Neural crest cell (in vitro differentiated cells): Measurements from ENCODE around the gene SPATS2. TPM values are rescaled to one million over a fixed set of nuclear protein-coding genes. Genes with fewer than 3 reads are reported as not detected.
"Not testable (repeated sequence)": the region's sequence is repeated elsewhere in the genome, so short reads cannot be mapped to it uniquely, and the experiment has no call there.

Experiments used
- DNase-seq: peaks from one replicate; pipeline ENCODE4 v3.0.0; 2021; ENCODE audit warnings: low read depth, mixed read lengths, low spot score
- H3K27ac Mint-ChIP-seq: one replicate; pipeline ENCODE4 v1.8.0; 2021; ENCODE audit warnings: mild to moderate bottlenecking, mixed read lengths; ENCODE audit not compliant: unreplicated experiment
- H3K27me3 Mint-ChIP-seq: 2 replicates; pipeline ENCODE4 v1.8.0; 2021; ENCODE audit warnings: low read depth, mild to moderate bottlenecking, mixed read lengths
- H3K36me3 Mint-ChIP-seq: 2 replicates; pipeline ENCODE4 v1.8.0; 2021; ENCODE audit warnings: low read depth, mild to moderate bottlenecking, mixed read lengths
- H3K4me1 Mint-ChIP-seq: 2 replicates; pipeline ENCODE4 v1.8.0; 2021; ENCODE audit warnings: mixed read lengths
- H3K4me3 Mint-ChIP-seq: one replicate; pipeline ENCODE4 v1.8.0; 2021; ENCODE audit warnings: mild to moderate bottlenecking, mixed read lengths
- H3K9me3 Mint-ChIP-seq: 2 replicates; pipeline ENCODE4 v1.8.0; 2021; ENCODE audit warnings: mixed read lengths
- CTCF ChIP-seq: fragments of 200-600 bp; sonication (generic); conservative IDR thresholded peaks from 2 replicates; pipeline ENCODE4 v1.5.0; 2021; ENCODE audit warnings: antibody characterized with exemption, mild to moderate bottlenecking
- total RNA-seq: library from RNA; stranded (reverse); gene quantifications from 2 replicates; pipeline ENCODE4 v1.2.1, GENCODE V29; 2021

SPATS2 gene
- total RNA-seq, 1 donor from 2014 or later, result 45.2 TPM

DNA sequence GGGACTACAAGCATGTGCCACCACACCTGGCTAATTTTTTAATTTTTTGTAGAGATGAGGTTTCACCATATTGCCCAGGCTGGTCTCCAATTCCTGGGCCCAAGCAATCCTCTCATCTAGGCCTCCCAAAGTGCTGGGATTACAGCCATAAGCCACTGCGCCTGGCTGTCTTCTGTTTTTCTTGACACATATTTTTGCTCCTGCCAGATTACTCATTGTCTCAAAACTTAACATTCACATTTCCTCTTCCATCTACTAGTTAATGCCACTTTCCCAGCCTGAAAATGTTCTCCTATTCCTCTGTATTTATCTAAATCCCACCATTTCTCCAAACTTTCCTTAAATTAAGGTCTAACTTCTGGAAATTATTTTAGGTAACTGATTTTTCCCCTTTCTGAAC, 135.3 kb downstream of the SPATS2 start:
- H3K36me3 Mint-ChIP-seq, result peaks cover 25% of the 10 kb centered on the region
- no peaks in the 10 kb centered on the region for H3K27me3 Mint-ChIP-seq
- DNase-seq, result no peak
- H3K9me3 Mint-ChIP-seq, result no peaks in the 10 kb centered on the region
- H3K4me1 Mint-ChIP-seq, result no peaks in the 10 kb centered on the region
- H3K27ac Mint-ChIP-seq, result no peak overlapping the region
- no peak for TF ChIP-seq CTCF
- no peak overlapping the region for H3K4me3 Mint-ChIP-seq

DNA sequence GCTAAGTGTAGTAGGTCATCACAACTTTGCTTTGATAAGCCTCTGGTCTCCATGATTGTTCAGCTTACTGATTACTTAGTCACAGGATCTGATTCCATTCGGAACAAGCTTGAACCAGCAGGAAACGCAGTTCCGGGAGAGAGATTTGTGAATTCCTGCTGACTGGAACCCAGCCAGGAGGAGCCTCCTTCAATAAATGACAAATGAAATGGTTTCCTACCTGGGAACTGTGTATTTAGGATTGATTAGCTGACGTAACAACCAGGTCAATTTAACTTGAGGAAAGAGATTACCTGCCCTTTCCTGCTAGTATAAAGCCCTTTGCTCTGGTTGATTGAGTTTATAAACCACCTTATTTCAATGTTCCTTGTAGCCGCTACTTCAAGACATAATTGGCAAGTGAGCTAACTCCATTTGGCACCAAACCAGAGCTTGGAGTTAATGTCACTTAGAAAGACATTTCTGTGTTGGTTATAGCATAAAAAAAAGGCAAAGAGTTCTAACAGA, 136.5 kb downstream of the SPATS2 start:
- peaks cover 24% of the 10 kb centered on the region for H3K36me3 Mint-ChIP-seq
- H3K27ac Mint-ChIP-seq, result no peak overlapping the region

GRCh38 chr12:49505672-49506071, 138.4 kb downstream of the SPATS2 start:
- no peak for TF ChIP-seq CTCF
- Mint-ChIP-seq H3K27ac (no peak overlapping the region), H3K4me1 (no peaks in the 10 kb centered on the region), H3K27me3 (no peaks in the 10 kb centered on the region), H3K36me3 (peaks cover 12% of the 10 kb centered on the region), H3K9me3 (no peaks in the 10 kb centered on the region), H3K4me3 (no peak overlapping the region)
- no peak for DNase-seq

More for the DNA sequence above, 136.5 kb downstream of the SPATS2 start:
- H3K4me3 Mint-ChIP-seq, result no peak overlapping the region
- no peaks in the 10 kb centered on the region for H3K4me1 Mint-ChIP-seq
- no peak for TF ChIP-seq CTCF
- DNase-seq, result no peak
- no peaks in the 10 kb centered on the region for H3K27me3 Mint-ChIP-seq
- H3K9me3 Mint-ChIP-seq, result no peaks in the 10 kb centered on the region

- H3K4me1 Mint-ChIP-seq, result no peaks in the 10 kb centered on the region
- H3K27me3 Mint-ChIP-seq, result no peaks in the 10 kb centered on the region
- no peak for TF ChIP-seq CTCF
- no peak overlapping the region for H3K27ac Mint-ChIP-seq
- H3K4me3 Mint-ChIP-seq, result no peak overlapping the region
- H3K9me3 Mint-ChIP-seq, result no peaks in the 10 kb centered on the region
- no peak for DNase-seq
- H3K36me3 Mint-ChIP-seq, result peaks cover 9% of the 10 kb centered on the region
These were observed 139.9 kb downstream of the SPATS2 start for GRCh38 chr12:49507139-49507538.

GRCh38 chr12:49509681-49510080, 142.4 kb downstream of the SPATS2 start:
- not testable (repeated sequence) for H3K4me1 Mint-ChIP-seq, H3K9me3 Mint-ChIP-seq, H3K36me3 Mint-ChIP-seq, DNase-seq, H3K27ac Mint-ChIP-seq, H3K4me3 Mint-ChIP-seq, H3K27me3 Mint-ChIP-seq

- no peak for TF ChIP-seq CTCF
- Mint-ChIP-seq H3K4me1 (no peaks in the 10 kb centered on the region), H3K27ac (no peak overlapping the region), H3K36me3 (peaks cover under 1% of the 10 kb centered on the region), H3K9me3 (no peaks in the 10 kb centered on the region), H3K4me3 (no peak overlapping the region), H3K27me3 (no peaks in the 10 kb centered on the region)
- DNase-seq, result no peak
These were observed 144.1 kb downstream of the SPATS2 start for GRCh38 chr12:49511410-49511809.
